GM18873 (cell line): ENCODE measurements around the gene CKMT2.
"Not testable (repeated sequence)": the region's sequence is repeated elsewhere in the genome, so short reads cannot be mapped to it uniquely, and the experiment has no call there.

Experiments
- ATAC-seq: cut with Tn5 transposase; IDR thresholded peaks from one replicate; pipeline ENCODE4 v1.9.1; 2021; ENCODE audit warnings: mild to moderate bottlenecking, moderate library complexity, moderate number of reproducible peaks; ENCODE audit not compliant: unreplicated experiment, low FRiP score

CKMT2 gene

GRCh38 chr5:81247441-81247972, 14.4 kb downstream of the CKMT2 start:
- no peak for ATAC-seq

- no peak for ATAC-seq
Measured at GRCh38 chr5:81249240-81249639, 16.1 kb downstream of the CKMT2 start.

- ATAC-seq: no peak
Measured at GRCh38 chr5:81250004-81250403, 16.9 kb downstream of the CKMT2 start.

- no peak for ATAC-seq
Measured at GRCh38 chr5:81251922-81252321, 18.8 kb downstream of the CKMT2 start.

- ATAC-seq: no peak
Measured at GRCh38 chr5:81252904-81253303, 19.8 kb downstream of the CKMT2 start.

GRCh38 chr5:81253875-81254274, 20.8 kb downstream of the CKMT2 start:
- no peak for ATAC-seq

- ATAC-seq: no peak
Measured at GRCh38 chr5:81254886-81255559, 21.9 kb downstream of the CKMT2 start.

GRCh38 chr5:81256766-81257165, 23.6 kb downstream of the CKMT2 start:
- no peak for ATAC-seq

- ATAC-seq: not testable (repeated sequence)
Measured at GRCh38 chr5:81262796-81263195, 29.7 kb downstream of the CKMT2 start.

- ATAC-seq: no peak
Measured at GRCh38 chr5:81265101-81265500, 32.0 kb downstream of the CKMT2 start.

- ATAC-seq: no peak
Measured at GRCh38 chr5:81268521-81269196, 35.5 kb downstream of the CKMT2 start.

GRCh38 chr5:81269751-81270393, 36.8 kb downstream of the CKMT2 start:
- no peak for ATAC-seq

- ATAC-seq: not testable (repeated sequence)
Measured at GRCh38 chr5:81270394-81271027, 37.4 kb downstream of the CKMT2 start.

GRCh38 chr5:81283976-81284375, 50.9 kb downstream of the CKMT2 start:
- ATAC-seq: no peak

GRCh38 chr5:81286059-81286617, 53.0 kb downstream of the CKMT2 start:
- no peak for ATAC-seq

- no peak for ATAC-seq
Measured at GRCh38 chr5:81288021-81288433, 54.9 kb downstream of the CKMT2 start.

- ATAC-seq: no peak
Measured at GRCh38 chr5:81290146-81290545, 57.0 kb downstream of the CKMT2 start.

- no peak for ATAC-seq
Measured at GRCh38 chr5:81292130-81292529, 59.0 kb downstream of the CKMT2 start.

- ATAC-seq: not testable (repeated sequence)
Measured at GRCh38 chr5:81294021-81294420, 60.9 kb downstream of the CKMT2 start.

GRCh38 chr5:81297531-81297930, 64.4 kb downstream of the CKMT2 start:
- ATAC-seq: no peak

GRCh38 chr5:81300921-81301270, 67.8 kb downstream of the CKMT2 start:
- ATAC-seq: no peak
